ENCODE data around the gene CAV1.

CAV1 gene

GRCh38 chr7:116505278-116505677 is 19.6 kb upstream of the CAV1 start:
- DNase-seq = no peak

- DNase-seq = no peak
These were observed 19.0 kb upstream of the CAV1 start for GRCh38 chr7:116505823-116506222.

- no peak for DNase-seq
These were observed 14.8 kb upstream of the CAV1 start for GRCh38 chr7:116509982-116510579.

GRCh38 chr7:116510795-116511194 is 14.0 kb upstream of the CAV1 start:
- DNase-seq = no peak

GRCh38 chr7:116511552-116512519 is 13.0 kb upstream of the CAV1 start:
- DNase-seq = no peak

GRCh38 chr7:116512520-116513188 is 12.2 kb upstream of the CAV1 start:
- no peak for DNase-seq

GRCh38 chr7:116515584-116515983 is 9.3 kb upstream of the CAV1 start:
- no peak for DNase-seq

- no peak for DNase-seq
These were observed 8.5 kb upstream of the CAV1 start for GRCh38 chr7:116516324-116516723.

GRCh38 chr7:116517626-116518025 is 7.2 kb upstream of the CAV1 start:
- no peak for DNase-seq

- no peak for DNase-seq
These were observed 5.9 kb upstream of the CAV1 start for GRCh38 chr7:116518961-116519360.

GRCh38 chr7:116521046-116521664 is 3.7 kb upstream of the CAV1 start:
- no peak for DNase-seq

- DNase-seq = no peak
These were observed 2.6 kb upstream of the CAV1 start for GRCh38 chr7:116522247-116522646.

- no peak for DNase-seq
These were observed 621 bp upstream of the CAV1 start for GRCh38 chr7:116524221-116524608.

- no peak for DNase-seq
These were observed 569 bp downstream of the CAV1 start for GRCh38 chr7:116525298-116525912.

GRCh38 chr7:116525913-116526861 is 1.4 kb downstream of the CAV1 start:
- DNase-seq = no peak

GRCh38 chr7:116526897-116527296 is 2.1 kb downstream of the CAV1 start:
- DNase-seq = no peak

GRCh38 chr7:116527521-116527920 is 2.7 kb downstream of the CAV1 start:
- no peak for DNase-seq

- DNase-seq = no peak
These were observed 3.4 kb downstream of the CAV1 start for GRCh38 chr7:116528008-116528789.

GRCh38 chr7:116529250-116529649 is 4.4 kb downstream of the CAV1 start:
- DNase-seq = no peak

GRCh38 chr7:116530107-116530820 is 5.4 kb downstream of the CAV1 start:
- no peak for DNase-seq

All from NCI-H510A (cell line).